Left ventricle myocardium superior (tissue), 1 donor: ENCODE data around the gene LATS1. TPM values are rescaled to one million over a fixed set of nuclear protein-coding genes. Genes with fewer than 3 reads are reported as not detected.
"Not testable (repeated sequence)": the region's sequence is repeated elsewhere in the genome, so short reads cannot be mapped to it uniquely, and the experiment has no call there.

ENCODE experiments used
- ATAC-seq: fragments of 200-7000 bp; cut with Tn5 transposase; one replicate; pipeline ENCODE4 v1.9.1; 2020; ENCODE audit warnings: mild to moderate bottlenecking, moderate library complexity
- DNase-seq: peaks from one replicate; pipeline ENCODE4 v3.0.0-alpha.2; 2020
- intact Hi-C: fragments of 100-400 bp; cut with micrococcal nuclease; formaldehyde crosslinking; loops from one replicate; pipeline ENCODE4 v1.11.0; 2022
- long read RNA-seq: library from polyadenylated mRNA; unstranded; transcript quantifications from one replicate; pipeline ENCODE4 v2.0.0, GENCODE V29; 2021
- total RNA-seq: library from RNA; stranded (reverse); fragmentation: NEBNext Ultra II Directional; extraction: Animal tissue kit (Norgen Biotek cat#: 25700); gene quantifications from one replicate; pipeline ENCODE4 v1.2.1, GENCODE V29; 2021
- donor health status: DM: no; HTN: yes; CAD: no; lungs with severe emphysema.

Gene LATS1
- 12.2 TPM for total RNA-seq
- long read RNA-seq, partial matches to known transcripts, result 1 of 3 reads
- long read RNA-seq, other reads (novel, unspliced or antisense), result 2 of 3 reads

GRCh38 chr6:149717588-149718458 lies at the start of gene LATS1:
TSS of gene LATS1 (minus strand) at chr6:149718101. CDS start at chr6:149702126, 15,975 bp downstream.
- DNase-seq (peak; percentile 95), ATAC-seq (peak; percentile 94)
- intact Hi-C loops, result no loop called here

GRCh38 chr6:149766156-149766769 lies 48.4 kb upstream of the LATS1 start:
- intact Hi-C loops, result no loop called here
- ATAC-seq, result peak; percentile 34
- DNase-seq, result no peak

GRCh38 chr6:149763866-149764265 lies 46.0 kb upstream of the LATS1 start:
- DNase-seq, result no peak
- ATAC-seq, result no peak
- intact Hi-C loops, result no loop called here

- intact Hi-C loops, result no loop called here
- DNase-seq (no peak), ATAC-seq (no peak)
Measured at GRCh38 chr6:149761438-149761837, 43.5 kb upstream of the LATS1 start.

- ATAC-seq, result no peak
- intact Hi-C loops, result no loop called here
- DNase-seq, result no peak
Measured at GRCh38 chr6:149756261-149756636, 38.3 kb upstream of the LATS1 start.

GRCh38 chr6:149755300-149756260 lies 37.7 kb upstream of the LATS1 start:
- ATAC-seq, result peak; percentile 91
- DNase-seq, result no peak
- intact Hi-C loops, result no loop called here

- intact Hi-C loops, result no loop called here
- no peak for DNase-seq
Measured at GRCh38 chr6:149754548-149754947, 36.6 kb upstream of the LATS1 start.

GRCh38 chr6:149753374-149753637 lies 35.4 kb upstream of the LATS1 start:
- ATAC-seq, intact Hi-C loops, DNase-seq: not testable (repeated sequence)

More at GRCh38 chr6:149754548-149754947, 36.6 kb upstream of the LATS1 start:
- ATAC-seq, result no peak

GRCh38 chr6:149752600-149753373 lies 34.9 kb upstream of the LATS1 start:
- no peak for ATAC-seq
- no peak for DNase-seq
- intact Hi-C loops, result no loop called here

GRCh38 chr6:149751920-149752319 lies 34.0 kb upstream of the LATS1 start:
- ATAC-seq, DNase-seq, intact Hi-C loops: not testable (repeated sequence)

GRCh38 chr6:149751239-149751638 lies 33.3 kb upstream of the LATS1 start:
- intact Hi-C loops, result no loop called here
- ATAC-seq (no peak), DNase-seq (no peak)

GRCh38 chr6:149750136-149750609 lies 32.3 kb upstream of the LATS1 start:
- intact Hi-C loops, result no loop called here
- ATAC-seq (peak; percentile 27), DNase-seq (peak; percentile 57)

- intact Hi-C loops, result no loop called here
- peak; percentile 96 for DNase-seq
- ATAC-seq, result peak; percentile 98
Measured at GRCh38 chr6:149749594-149750135, 31.8 kb upstream of the LATS1 start, which contains the start of gene PCMT1. TSS of gene PCMT1 (plus strand) at chr6:149749741. CDS start at chr6:149749902, 161 bp downstream.

- DNase-seq, intact Hi-C loops: not testable (repeated sequence)
- peak; percentile 26 for ATAC-seq
Measured at GRCh38 chr6:149749082-149749593, 31.2 kb upstream of the LATS1 start.

- intact Hi-C loops, result no loop called here
- ATAC-seq (peak; percentile 69), DNase-seq (peak; percentile 96)
Measured at GRCh38 chr6:149746147-149746946, 28.4 kb upstream of the LATS1 start, which contains the start of gene NUP43. TSS of gene NUP43 (minus strand) at chr6:149746529. CDS start at chr6:149746495, 34 bp downstream.

- intact Hi-C loops, DNase-seq, ATAC-seq: not testable (repeated sequence)
Measured at GRCh38 chr6:149745252-149745651, 27.4 kb upstream of the LATS1 start.

- ATAC-seq, result no peak
- intact Hi-C loops, result no loop called here
- DNase-seq, result no peak
Measured at GRCh38 chr6:149734915-149735314, 17.0 kb upstream of the LATS1 start.
